ENCODE measurements around the gene AJM1. TPM values are rescaled to one million over a fixed set of nuclear protein-coding genes. Genes with fewer than 3 reads are reported as not detected.

AJM1 gene
- total RNA-seq, 1 donor from 2014 or later, result 4.4 TPM

DNA sequence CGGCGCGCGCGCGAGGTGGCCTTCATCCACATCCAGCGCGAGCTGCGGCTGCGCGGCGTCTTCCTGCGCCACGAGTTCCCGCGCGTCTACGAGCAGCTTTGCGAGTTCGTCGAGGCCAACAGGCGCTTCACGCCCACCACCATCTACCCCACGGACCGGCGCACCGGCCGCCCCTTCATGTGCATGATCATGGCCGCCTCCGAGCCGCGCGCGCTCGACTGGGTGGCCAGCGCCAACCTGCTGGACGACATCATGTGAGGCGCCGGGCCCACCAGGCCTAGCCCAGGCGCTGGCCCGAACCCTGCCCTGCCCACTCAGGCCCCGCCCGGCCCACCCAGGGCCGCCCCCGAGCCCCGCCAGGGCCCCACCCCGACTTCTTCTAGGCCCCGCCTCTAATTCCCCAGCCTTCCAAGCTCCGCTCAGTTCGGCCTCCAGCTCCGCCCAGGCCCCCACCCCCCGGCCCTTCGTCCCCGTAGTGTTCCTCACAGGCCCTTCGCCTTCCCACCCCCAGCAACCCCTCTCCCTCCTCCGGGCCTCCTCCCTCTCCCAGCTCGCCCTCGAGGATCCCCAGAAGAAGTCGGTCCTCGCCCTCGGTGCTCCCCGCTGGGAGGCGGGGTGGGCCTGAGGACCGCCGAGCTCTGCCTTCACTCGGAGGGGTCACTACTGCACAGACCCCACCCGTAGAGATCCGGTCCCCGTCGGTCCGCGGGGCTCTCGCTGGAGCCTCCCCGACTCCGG, 5.0 kb downstream of the AJM1 start:
- DNase-seq (ENCODE audit: extremely low spot score, unreplicated experiment), result peak; percentile 92
- peaks cover 29% of the 10 kb centered on the region for H3K4me1 Mint-ChIP-seq (ENCODE audit: unreplicated experiment)
- H3K36me3 Mint-ChIP-seq (ENCODE audit: unreplicated experiment), result no peaks in the 10 kb centered on the region
- no peaks in the 10 kb centered on the region for H3K27me3 Mint-ChIP-seq (ENCODE audit: unreplicated experiment)
- H3K4me3 Mint-ChIP-seq (ENCODE audit: unreplicated experiment), result peak overlapping the region; percentile 94
- peak overlapping the region; percentile 97 for H3K27ac Mint-ChIP-seq (ENCODE audit: unreplicated experiment)
- H3K9me3 Mint-ChIP-seq (ENCODE audit: unreplicated experiment), result no peaks in the 10 kb centered on the region
- TF ChIP-seq, protein P1, sequence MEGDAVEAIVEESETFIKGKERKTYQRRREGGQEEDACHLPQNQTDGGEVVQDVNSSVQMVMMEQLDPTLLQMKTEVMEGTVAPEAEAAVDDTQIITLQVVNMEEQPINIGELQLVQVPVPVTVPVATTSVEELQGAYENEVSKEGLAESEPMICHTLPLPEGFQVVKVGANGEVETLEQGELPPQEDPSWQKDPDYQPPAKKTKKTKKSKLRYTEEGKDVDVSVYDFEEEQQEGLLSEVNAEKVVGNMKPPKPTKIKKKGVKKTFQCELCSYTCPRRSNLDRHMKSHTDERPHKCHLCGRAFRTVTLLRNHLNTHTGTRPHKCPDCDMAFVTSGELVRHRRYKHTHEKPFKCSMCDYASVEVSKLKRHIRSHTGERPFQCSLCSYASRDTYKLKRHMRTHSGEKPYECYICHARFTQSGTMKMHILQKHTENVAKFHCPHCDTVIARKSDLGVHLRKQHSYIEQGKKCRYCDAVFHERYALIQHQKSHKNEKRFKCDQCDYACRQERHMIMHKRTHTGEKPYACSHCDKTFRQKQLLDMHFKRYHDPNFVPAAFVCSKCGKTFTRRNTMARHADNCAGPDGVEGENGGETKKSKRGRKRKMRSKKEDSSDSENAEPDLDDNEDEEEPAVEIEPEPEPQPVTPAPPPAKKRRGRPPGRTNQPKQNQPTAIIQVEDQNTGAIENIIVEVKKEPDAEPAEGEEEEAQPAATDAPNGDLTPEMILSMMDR (IDR thresholded peaks at IDR 0.05), result no peak

DNA sequence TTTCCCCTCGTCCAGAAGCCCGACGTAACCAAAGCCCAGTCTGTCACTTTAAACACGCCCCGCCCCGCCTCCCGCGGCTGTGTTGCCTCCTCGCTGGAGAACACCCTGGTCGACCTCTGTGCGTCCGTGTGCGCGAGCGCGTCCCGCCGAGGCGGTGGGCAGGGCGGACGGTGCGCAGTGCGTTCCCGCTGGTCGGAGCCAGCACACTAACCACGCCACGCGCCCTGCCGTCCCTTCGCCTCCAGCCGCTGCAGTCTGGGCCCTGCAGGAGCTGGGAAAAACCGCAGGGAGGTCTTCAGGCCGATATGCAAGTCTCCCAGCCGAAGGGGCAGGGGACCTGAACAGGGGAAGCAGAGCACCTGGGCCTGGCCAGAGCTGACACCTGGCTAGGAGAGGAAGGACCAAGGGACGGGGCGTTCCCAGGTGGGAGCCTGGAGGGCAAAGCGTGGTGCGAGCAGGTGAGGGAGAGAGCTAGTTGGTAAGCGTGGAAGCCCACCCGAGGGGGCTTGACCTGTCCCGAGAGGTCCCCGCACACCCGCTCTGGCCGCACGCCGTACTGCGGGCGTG, 5.6 kb downstream of the AJM1 start:
- DNase-seq (ENCODE audit: extremely low spot score, unreplicated experiment), result peak; percentile 95
- Mint-ChIP-seq H3K36me3 (ENCODE audit: unreplicated experiment) (no peaks in the 10 kb centered on the region), H3K27me3 (ENCODE audit: unreplicated experiment) (no peaks in the 10 kb centered on the region), H3K9me3 (ENCODE audit: unreplicated experiment) (no peaks in the 10 kb centered on the region), H3K4me3 (ENCODE audit: unreplicated experiment) (peak overlapping the region; percentile 94), H3K27ac (ENCODE audit: unreplicated experiment) (peak overlapping the region; percentile 97), H3K4me1 (ENCODE audit: unreplicated experiment) (peaks cover 27% of the 10 kb centered on the region)
- TF ChIP-seq, protein P1 (IDR thresholded peaks at IDR 0.05), result no peak

DNA sequence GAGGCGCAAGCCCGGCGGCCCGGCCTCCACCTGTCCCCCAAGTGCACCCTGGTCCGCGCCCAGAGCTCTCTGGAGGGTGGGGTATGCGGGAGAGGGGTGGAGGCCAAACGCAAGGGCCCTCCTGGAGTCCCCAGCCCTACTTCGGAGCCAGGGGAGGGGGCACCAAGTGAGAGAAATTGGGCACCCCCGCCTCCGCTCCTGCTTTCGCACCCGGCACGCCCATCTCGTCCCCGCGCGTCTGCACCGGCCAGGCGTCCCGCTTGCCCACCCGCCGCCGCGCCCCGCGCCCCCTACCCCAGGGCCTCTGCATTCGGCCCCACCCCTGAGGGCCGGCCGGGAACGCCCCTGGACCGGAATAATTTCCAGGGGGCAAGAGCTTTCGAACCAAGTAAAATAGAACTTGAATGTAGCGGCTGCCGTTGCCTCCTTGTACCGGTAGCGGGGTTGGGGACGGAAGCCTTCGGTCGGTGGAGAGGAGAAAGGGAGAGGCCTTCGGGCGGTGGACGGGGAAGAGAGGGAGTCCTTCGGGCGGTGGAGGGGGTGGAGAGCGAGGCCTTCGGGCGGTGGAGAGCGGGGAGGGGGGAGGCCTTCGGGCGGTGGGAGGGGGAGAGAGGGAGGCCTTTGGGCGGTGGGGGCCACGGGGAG, 6.2 kb downstream of the AJM1 start:
- no peaks in the 10 kb centered on the region for H3K36me3 Mint-ChIP-seq (ENCODE audit: unreplicated experiment)
- DNase-seq (ENCODE audit: extremely low spot score, unreplicated experiment), result no peak
- peak overlapping the region; percentile 94 for H3K4me3 Mint-ChIP-seq (ENCODE audit: unreplicated experiment)
- H3K9me3 Mint-ChIP-seq (ENCODE audit: unreplicated experiment), result no peaks in the 10 kb centered on the region
- no peaks in the 10 kb centered on the region for H3K27me3 Mint-ChIP-seq (ENCODE audit: unreplicated experiment)
- H3K27ac Mint-ChIP-seq (ENCODE audit: unreplicated experiment), result peak overlapping the region; percentile 97
- peaks cover 25% of the 10 kb centered on the region for H3K4me1 Mint-ChIP-seq (ENCODE audit: unreplicated experiment)
- TF ChIP-seq, protein P1 (IDR thresholded peaks at IDR 0.05), result no peak

DNA sequence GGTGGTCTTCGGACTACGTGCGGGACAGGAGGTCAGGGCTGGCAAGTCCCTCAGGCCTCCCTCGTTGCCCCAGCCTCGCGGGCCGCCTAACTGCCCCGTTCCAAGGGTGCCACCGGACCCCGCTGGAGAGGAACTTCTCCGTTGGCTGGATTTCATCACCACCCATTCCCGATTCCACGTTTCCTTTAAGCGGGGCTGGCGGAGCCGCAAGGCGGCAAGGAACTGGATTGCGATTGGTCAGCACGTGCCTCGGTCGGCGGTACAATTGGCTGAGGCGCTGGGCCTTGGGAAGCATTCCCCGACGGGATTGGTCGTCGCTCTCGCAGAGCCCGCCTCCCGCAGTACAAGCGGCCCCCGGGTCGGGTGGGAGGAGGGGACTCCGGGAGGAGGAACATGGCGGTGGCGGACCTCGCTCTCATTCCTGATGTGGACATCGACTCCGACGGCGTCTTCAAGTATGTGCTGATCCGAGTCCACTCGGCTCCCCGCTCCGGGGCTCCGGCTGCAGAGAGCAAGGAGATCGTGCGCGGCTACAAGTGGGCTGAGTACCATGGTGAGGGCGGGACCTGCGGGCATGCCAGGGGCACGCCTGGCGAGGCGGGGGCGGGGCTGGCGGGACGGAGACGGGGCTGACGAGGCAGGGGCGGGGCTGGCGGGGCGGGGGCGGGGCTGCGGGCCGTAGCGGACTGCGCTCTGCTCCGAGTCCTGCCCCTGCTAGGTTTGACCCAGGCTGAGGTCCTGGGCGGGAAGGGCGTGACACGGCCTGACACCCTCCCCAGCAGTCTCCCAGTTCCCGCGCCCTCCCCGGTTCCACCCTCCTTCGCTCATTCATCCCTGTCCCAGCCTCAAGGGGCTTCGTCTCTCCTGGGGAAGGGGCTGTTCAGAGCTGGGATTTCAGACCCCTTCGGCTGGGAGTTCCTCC, 7.0 kb downstream of the AJM1 start, which contains the start of gene PHPT1:
TSS of gene PHPT1 (plus strand) at position 372 of the 922 bp plus-strand sequence. CDS start at position 394, 22 bp downstream.
- peaks cover 22% of the 10 kb centered on the region for H3K4me1 Mint-ChIP-seq (ENCODE audit: unreplicated experiment)
- H3K27me3 Mint-ChIP-seq (ENCODE audit: unreplicated experiment), result no peaks in the 10 kb centered on the region
- H3K9me3 Mint-ChIP-seq (ENCODE audit: unreplicated experiment), result no peaks in the 10 kb centered on the region
- peak within 1 kb of the TSS; percentile 97 for H3K27ac Mint-ChIP-seq (ENCODE audit: unreplicated experiment)
- TF ChIP-seq, protein P1 (IDR thresholded peaks at IDR 0.05), result no peak
- DNase-seq (ENCODE audit: extremely low spot score, unreplicated experiment), result peak; percentile 100
- peak within 1 kb of the TSS; percentile 94 for H3K4me3 Mint-ChIP-seq (ENCODE audit: unreplicated experiment)
- H3K36me3 Mint-ChIP-seq (ENCODE audit: unreplicated experiment), result no peaks in the 10 kb centered on the region

Data from osteocyte (in vitro differentiated cells).